ENCODE measurements around the gene ALPK3. TPM values are rescaled to one million over a fixed set of nuclear protein-coding genes. Genes with fewer than 3 reads are reported as not detected.

Gene ALPK3
- polyA plus RNA-seq, 1 donor (not counting 4 experiments of a cell fraction or from before 2014, with no cell fraction given): 0.07 TPM

- no peak overlapping the region for H3K4me2 ChIP-seq (ENCODE audit: control insufficient read depth, extremely low read depth, insufficient read depth, low read depth, low read length)
- no peaks in the 10 kb centered on the region for H3K4me1 ChIP-seq (ENCODE audit: control insufficient read depth, extremely low read depth, insufficient read depth, low read length)
- H4K20me1 ChIP-seq (ENCODE audit: control insufficient read depth, extremely low read depth, insufficient read depth, low read length): peaks cover 5% of the 10 kb centered on the region
- FAIRE-seq (no peak), DNase-seq (ENCODE audit: low read depth, low spot score) (no peak)
- dilution Hi-C loops (cut with MboI; ENCODE audit: extremely low pct_ligation_motif_present, low sequenced_read_pairs): no loop called here
- H2AFZ ChIP-seq (ENCODE audit: control insufficient read depth, low read length): no peak overlapping the region
- H3K27me3 ChIP-seq (ENCODE audit: control insufficient read depth, extremely low read depth, insufficient read depth, low read length): no peaks in the 10 kb centered on the region
- no peaks in the 10 kb centered on the region for H3K9me3 ChIP-seq (ENCODE audit: control insufficient read depth, low read depth, low read length)
- no peak overlapping the region for H3K4me3 ChIP-seq (ENCODE audit: control insufficient read depth in 2 of 3, extremely low read depth in 1 of 3, insufficient read depth in 2 of 3, low read depth in 1 of 3, low read length in 3 of 3)
- no peak for TF ChIP-seq EZH2 (IDR thresholded peaks at IDR 0.05; ENCODE audit: low read length)
- no peak for TF ChIP-seq CTCF (optimal IDR thresholded peaks at IDR 0.05 in 1 of 3, IDR thresholded peaks at IDR 0.05 in 1 of 3, conservative IDR thresholded peaks at IDR 0.05 in 1 of 3; ENCODE audit: extremely low read depth in 1 of 3, insufficient read depth in 2 of 3, low read length in 3 of 3)
- no peak overlapping the region for H3K9ac ChIP-seq (ENCODE audit: control insufficient read depth, extremely low read depth, insufficient read depth, low read length)
- no peaks in the 10 kb centered on the region for H3K9me1 ChIP-seq (ENCODE audit: control insufficient read depth, extremely low read depth, insufficient read depth, low read length)
- H3K36me3 ChIP-seq (ENCODE audit: control insufficient read depth in 2 of 2, extremely low read depth in 1 of 2, insufficient read depth in 2 of 2, low read length in 2 of 2): peaks cover 12 to 14% of the 10 kb centered on the region in 2 experiments
- H3K79me2 ChIP-seq (ENCODE audit: control insufficient read depth, insufficient read depth, low read length): peaks cover 36% of the 10 kb centered on the region
- no peak overlapping the region for H3K27ac ChIP-seq (ENCODE audit: control insufficient read depth, insufficient read depth, low read length)
These were observed 27.4 kb upstream of the ALPK3 start for GRCh38 chr15:84789762-84790161.

GRCh38 chr15:84790676-84791075, 26.5 kb upstream of the ALPK3 start:
- Histone ChIP-seq H3K4me2 (ENCODE audit: control insufficient read depth, extremely low read depth, insufficient read depth, low read depth, low read length) (no peak overlapping the region), H3K4me1 (ENCODE audit: control insufficient read depth, extremely low read depth, insufficient read depth, low read length) (no peaks in the 10 kb centered on the region), H3K9me1 (ENCODE audit: control insufficient read depth, extremely low read depth, insufficient read depth, low read length) (no peaks in the 10 kb centered on the region), H3K4me3 (ENCODE audit: control insufficient read depth in 2 of 3, extremely low read depth in 1 of 3, insufficient read depth in 2 of 3, low read depth in 1 of 3, low read length in 3 of 3) (no peak overlapping the region), H3K36me3 (ENCODE audit: control insufficient read depth in 2 of 2, extremely low read depth in 1 of 2, insufficient read depth in 2 of 2, low read length in 2 of 2) (peaks cover 12 to 15% of the 10 kb centered on the region in 2 experiments), H4K20me1 (ENCODE audit: control insufficient read depth, extremely low read depth, insufficient read depth, low read length) (peaks cover 5% of the 10 kb centered on the region), H3K9me3 (ENCODE audit: control insufficient read depth, low read depth, low read length) (no peaks in the 10 kb centered on the region), H3K27ac (ENCODE audit: control insufficient read depth, insufficient read depth, low read length) (no peak overlapping the region), H3K79me2 (ENCODE audit: control insufficient read depth, insufficient read depth, low read length) (peaks cover 31% of the 10 kb centered on the region), H3K9ac (ENCODE audit: control insufficient read depth, extremely low read depth, insufficient read depth, low read length) (no peak overlapping the region), H2AFZ (ENCODE audit: control insufficient read depth, low read length) (no peak overlapping the region), H3K27me3 (ENCODE audit: control insufficient read depth, extremely low read depth, insufficient read depth, low read length) (no peaks in the 10 kb centered on the region)
- no peak for FAIRE-seq
- TF ChIP-seq CTCF (optimal IDR thresholded peaks at IDR 0.05 in 1 of 3, IDR thresholded peaks at IDR 0.05 in 1 of 3, conservative IDR thresholded peaks at IDR 0.05 in 1 of 3; ENCODE audit: extremely low read depth in 1 of 3, insufficient read depth in 2 of 3, low read length in 3 of 3): no peak
- TF ChIP-seq EZH2 (IDR thresholded peaks at IDR 0.05; ENCODE audit: low read length): no peak
- no peak for DNase-seq (ENCODE audit: low read depth, low spot score)
- dilution Hi-C loops (cut with MboI; ENCODE audit: extremely low pct_ligation_motif_present, low sequenced_read_pairs): no loop called here
